ENCODE results near the gene CNTN5.

CNTN5 gene

GRCh38 chr11:99311870-99312269, 291.1 kb downstream of the CNTN5 start:
- H3K27me3 ChIP-seq (replicated peaks) = no peaks in the 10 kb centered on the region
- in situ Hi-C loops (cut with HindIII; ENCODE audit: low pct_ligation_motif_present, low sequenced_read_pairs) = no loop called here
- TF ChIP-seq CTCF (IDR thresholded peaks at IDR 0.05; ENCODE audit: low read depth, low read length, missing control alignments) = no peak

GRCh38 chr11:99316776-99317520, 296.2 kb downstream of the CNTN5 start:
- Histone ChIP-seq H3K36me3 (replicated peaks) (no peaks in the 10 kb centered on the region), H3K27ac (no peak overlapping the region), H3K27me3 (replicated peaks) (no peaks in the 10 kb centered on the region), H3K4me3 (ENCODE audit: low read depth, low read length) (no peak overlapping the region)
- no peak for DNase-seq
- in situ Hi-C loops (cut with HindIII; ENCODE audit: low pct_ligation_motif_present, low sequenced_read_pairs) = no loop called here
- no peak for TF ChIP-seq CTCF (IDR thresholded peaks at IDR 0.05; ENCODE audit: low read depth, low read length, missing control alignments)

More at GRCh38 chr11:99311870-99312269, 291.1 kb downstream of the CNTN5 start:
- DNase-seq = no peak
- Histone ChIP-seq H3K27ac (no peak overlapping the region), H3K36me3 (replicated peaks) (no peaks in the 10 kb centered on the region), H3K4me3 (ENCODE audit: low read depth, low read length) (no peak overlapping the region)

GRCh38 chr11:99320769-99321290, 300.1 kb downstream of the CNTN5 start:
- in situ Hi-C loops (cut with HindIII; ENCODE audit: low pct_ligation_motif_present, low sequenced_read_pairs) = no loop called here
- no peak for DNase-seq
- no peaks in the 10 kb centered on the region for H3K27me3 ChIP-seq (replicated peaks)
- no peak for TF ChIP-seq CTCF (IDR thresholded peaks at IDR 0.05; ENCODE audit: low read depth, low read length, missing control alignments)
- H3K36me3 ChIP-seq (replicated peaks) = no peaks in the 10 kb centered on the region
- no peak overlapping the region for H3K27ac ChIP-seq
- no peak overlapping the region for H3K4me3 ChIP-seq (ENCODE audit: low read depth, low read length)

GRCh38 chr11:99325847-99326246, 305.1 kb downstream of the CNTN5 start:
- Histone ChIP-seq H3K4me3 (ENCODE audit: low read depth, low read length) (no peak overlapping the region), H3K27ac (peak overlapping the region; percentile 96), H3K36me3 (replicated peaks) (no peaks in the 10 kb centered on the region), H3K27me3 (replicated peaks) (no peaks in the 10 kb centered on the region)
- in situ Hi-C loops (cut with HindIII; ENCODE audit: low pct_ligation_motif_present, low sequenced_read_pairs) = no loop called here
- peak; percentile 87 for DNase-seq
- no peak for TF ChIP-seq CTCF (IDR thresholded peaks at IDR 0.05; ENCODE audit: low read depth, low read length, missing control alignments)

GRCh38 chr11:99327066-99327465, 306.3 kb downstream of the CNTN5 start:
- TF ChIP-seq CTCF (IDR thresholded peaks at IDR 0.05; ENCODE audit: low read depth, low read length, missing control alignments) = no peak
- no peaks in the 10 kb centered on the region for H3K36me3 ChIP-seq (replicated peaks)
- no peak for DNase-seq
- H3K4me3 ChIP-seq (ENCODE audit: low read depth, low read length) = no peak overlapping the region
- in situ Hi-C loops (cut with HindIII; ENCODE audit: low pct_ligation_motif_present, low sequenced_read_pairs) = no loop called here
- H3K27me3 ChIP-seq (replicated peaks) = no peaks in the 10 kb centered on the region
- no peak overlapping the region for H3K27ac ChIP-seq
